ENCODE measurements around the gene FXYD2. TPM values are rescaled to one million over a fixed set of nuclear protein-coding genes. Genes with fewer than 3 reads are reported as not detected.

The FXYD2 gene
- total RNA-seq, 1 experiment from 2014 or later: 9.0 TPM

GRCh38 chr11:117834838-117835443, 10.4 kb upstream of the FXYD2 start:
- no TSS peak for BruUV-seq (replicated peaks)
- CTCF ChIA-PET: interaction anchor here (2.0 kb wide), 1 partner anchor 10 kb away, joined by 11 read pairs; the partner anchor contains the start of gene FXYD2
- peaks cover 30% of the 10 kb centered on the region for H3K4me1 Mint-ChIP-seq (ENCODE audit: low read depth, unreplicated experiment)
- H3K9me3 Mint-ChIP-seq (ENCODE audit: low read depth, unreplicated experiment): no peaks in the 10 kb centered on the region
- DNase-seq: no peak
- no peak overlapping the region for H3K27ac Mint-ChIP-seq (ENCODE audit: unreplicated experiment)
- no peak for TF ChIP-seq CTCF (IDR thresholded peaks at IDR 0.05; ENCODE audit: unreplicated experiment)
- no peaks in the 10 kb centered on the region for H3K27me3 Mint-ChIP-seq (ENCODE audit: unreplicated experiment)
- no peak overlapping the region for H3K4me3 Mint-ChIP-seq (ENCODE audit: low read depth, unreplicated experiment)
- peaks cover 12% of the 10 kb centered on the region for H3K36me3 Mint-ChIP-seq (ENCODE audit: insufficient read depth, unreplicated experiment)
- intact Hi-C loops (cut with micrococcal nuclease; ENCODE audit: unreplicated experiment): no loop called here

GRCh38 chr11:117834068-117834810, 9.7 kb upstream of the FXYD2 start:
- TSS peak; percentile 63 for BruUV-seq (replicated peaks)
- H3K4me3 Mint-ChIP-seq (ENCODE audit: low read depth, unreplicated experiment): no peak overlapping the region
- peak overlapping the region; percentile 63 for H3K27ac Mint-ChIP-seq (ENCODE audit: unreplicated experiment)
- no peaks in the 10 kb centered on the region for H3K9me3 Mint-ChIP-seq (ENCODE audit: low read depth, unreplicated experiment)
- H3K27me3 Mint-ChIP-seq (ENCODE audit: unreplicated experiment): no peaks in the 10 kb centered on the region
- no peak for DNase-seq
- CTCF ChIA-PET: interaction anchor here (0.9 to 2.0 kb wide), 4 partner anchors 10 to 112 kb away, joined by 3 to 11 read pairs (median 5); partner anchors contain the start of gene FXYD2
- TF ChIP-seq CTCF (IDR thresholded peaks at IDR 0.05; ENCODE audit: unreplicated experiment): no peak
- H3K4me1 Mint-ChIP-seq (ENCODE audit: low read depth, unreplicated experiment): peaks cover 32% of the 10 kb centered on the region
- peaks cover 12% of the 10 kb centered on the region for H3K36me3 Mint-ChIP-seq (ENCODE audit: insufficient read depth, unreplicated experiment)
- intact Hi-C loops (cut with micrococcal nuclease; ENCODE audit: unreplicated experiment): no loop called here

- TF ChIP-seq CTCF (IDR thresholded peaks at IDR 0.05; ENCODE audit: unreplicated experiment): no peak
- BruUV-seq (replicated peaks): no TSS peak
- Mint-ChIP-seq H3K36me3 (ENCODE audit: insufficient read depth, unreplicated experiment) (peaks cover 12% of the 10 kb centered on the region), H3K4me1 (ENCODE audit: low read depth, unreplicated experiment) (peaks cover 32% of the 10 kb centered on the region), H3K9me3 (ENCODE audit: low read depth, unreplicated experiment) (no peaks in the 10 kb centered on the region), H3K4me3 (ENCODE audit: low read depth, unreplicated experiment) (no peak overlapping the region), H3K27me3 (ENCODE audit: unreplicated experiment) (no peaks in the 10 kb centered on the region), H3K27ac (ENCODE audit: unreplicated experiment) (peak overlapping the region; percentile 63)
- DNase-seq: peak; percentile 86
- intact Hi-C loops (cut with micrococcal nuclease; ENCODE audit: unreplicated experiment): no loop called here
- CTCF ChIA-PET: interaction anchor here (0.9 to 2.0 kb wide), 4 partner anchors 9 to 113 kb away, joined by 3 to 11 read pairs (median 5); partner anchors contain the start of gene FXYD2
Measured at GRCh38 chr11:117833401-117833891, 8.9 kb upstream of the FXYD2 start.

GRCh38 chr11:117832511-117832910, 8.0 kb upstream of the FXYD2 start:
- no peak for DNase-seq
- CTCF ChIA-PET: interaction anchor here (1.2 kb wide), 1 partner anchor 72 kb away, joined by 3 read pairs; no protein-coding TSS in a partner anchor
- Mint-ChIP-seq H3K27me3 (ENCODE audit: unreplicated experiment) (no peaks in the 10 kb centered on the region), H3K4me1 (ENCODE audit: low read depth, unreplicated experiment) (peaks cover 32% of the 10 kb centered on the region), H3K9me3 (ENCODE audit: low read depth, unreplicated experiment) (no peaks in the 10 kb centered on the region), H3K36me3 (ENCODE audit: insufficient read depth, unreplicated experiment) (peaks cover 16% of the 10 kb centered on the region), H3K4me3 (ENCODE audit: low read depth, unreplicated experiment) (no peak overlapping the region), H3K27ac (ENCODE audit: unreplicated experiment) (no peak overlapping the region)
- no peak for TF ChIP-seq CTCF (IDR thresholded peaks at IDR 0.05; ENCODE audit: unreplicated experiment)
- intact Hi-C loops (cut with micrococcal nuclease; ENCODE audit: unreplicated experiment): no loop called here
- no TSS peak for BruUV-seq (replicated peaks)

Data from Calu3 (cell line).